GM21381 (cell line): ENCODE data around the gene GPR15LG.
A peak's percentile ranks its signal among the peaks of the same experiment; 100 is the strongest.

ENCODE experiments used
- ATAC-seq: cut with Tn5 transposase; IDR thresholded peaks from one replicate; pipeline ENCODE4 v1.9.1; 2021; ENCODE audit warnings: mild to moderate bottlenecking, moderate library complexity; ENCODE audit not compliant: unreplicated experiment

Gene GPR15LG

GRCh38 chr10:84213076-84213475, 39.5 kb downstream of the GPR15LG start:
- ATAC-seq: no peak

- no peak for ATAC-seq
Observed at GRCh38 chr10:84214046-84214572, 40.5 kb downstream of the GPR15LG start.

- ATAC-seq: peak; percentile 76
Observed at GRCh38 chr10:84214612-84215235, 41.1 kb downstream of the GPR15LG start.

- ATAC-seq: no peak
Observed at GRCh38 chr10:84216834-84217233, 43.2 kb downstream of the GPR15LG start.

- no peak for ATAC-seq
Observed at GRCh38 chr10:84217746-84218145, 44.1 kb downstream of the GPR15LG start.

GRCh38 chr10:84221916-84222315, 48.3 kb downstream of the GPR15LG start:
- ATAC-seq: no peak

GRCh38 chr10:84224411-84225028, 50.9 kb downstream of the GPR15LG start:
- no peak for ATAC-seq

DNA sequence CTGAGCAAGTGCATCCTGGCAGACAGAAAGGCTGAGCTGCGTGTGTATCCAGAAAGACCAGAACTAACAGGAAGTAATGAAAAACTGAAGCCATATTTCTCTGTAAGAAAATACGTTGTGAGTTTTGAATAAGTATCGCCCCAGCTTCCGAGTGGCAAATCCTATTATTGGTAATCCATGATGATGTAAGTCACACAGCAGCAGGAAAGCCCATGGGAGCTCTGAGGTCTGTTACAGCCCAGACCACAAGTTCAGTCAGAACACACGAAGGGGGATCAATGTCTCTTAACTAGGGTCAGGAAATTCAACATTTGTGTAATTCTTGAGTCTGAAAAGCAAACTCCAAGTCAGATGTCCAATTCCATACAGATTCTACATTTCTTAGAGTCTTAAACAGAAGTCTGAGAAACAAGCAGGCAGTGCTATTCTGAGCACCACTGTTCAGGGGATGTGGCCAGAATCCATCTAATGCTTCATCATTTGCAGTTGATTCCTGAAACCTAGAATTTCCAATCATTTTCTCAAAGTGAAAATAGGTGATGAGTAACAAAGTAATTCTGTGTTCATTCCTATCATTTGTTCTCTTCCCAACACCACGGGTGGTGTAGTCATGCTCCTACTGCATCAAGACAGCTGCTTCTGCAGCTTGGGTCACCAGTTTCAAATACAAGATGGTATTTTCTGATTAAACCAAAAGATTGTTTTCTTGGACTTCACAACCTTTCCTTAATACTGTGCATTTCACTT, 52.0 kb downstream of the GPR15LG start, which contains the start of gene LRIT2:
LRIT2 (minus strand) TSS at position 118 of the 747 bp plus-strand sequence; CDS start at position 94, 24 bp downstream.
- ATAC-seq: no peak

- ATAC-seq: no peak
Observed at GRCh38 chr10:84226616-84227015, 53.0 kb downstream of the GPR15LG start.

DNA sequence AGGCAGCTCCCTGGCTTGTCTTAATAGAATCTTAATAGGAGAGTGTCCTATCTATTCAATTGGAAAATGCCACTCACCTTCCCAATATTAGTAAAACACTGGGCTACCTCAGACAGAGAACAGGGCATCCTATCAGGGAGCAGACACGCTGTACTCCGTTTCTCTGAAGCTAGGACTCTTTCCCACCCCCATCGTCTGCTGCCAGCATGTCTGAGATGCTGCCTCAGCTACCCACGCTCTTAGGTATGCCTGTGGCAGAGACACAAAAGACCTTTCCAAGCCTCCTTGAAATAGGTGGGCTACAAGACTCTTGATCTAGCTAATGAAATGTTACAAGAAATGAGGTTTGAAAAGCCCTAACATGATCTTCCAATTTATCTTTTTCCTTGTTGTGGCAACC, 54.2 kb downstream of the GPR15LG start:
- ATAC-seq: no peak

DNA sequence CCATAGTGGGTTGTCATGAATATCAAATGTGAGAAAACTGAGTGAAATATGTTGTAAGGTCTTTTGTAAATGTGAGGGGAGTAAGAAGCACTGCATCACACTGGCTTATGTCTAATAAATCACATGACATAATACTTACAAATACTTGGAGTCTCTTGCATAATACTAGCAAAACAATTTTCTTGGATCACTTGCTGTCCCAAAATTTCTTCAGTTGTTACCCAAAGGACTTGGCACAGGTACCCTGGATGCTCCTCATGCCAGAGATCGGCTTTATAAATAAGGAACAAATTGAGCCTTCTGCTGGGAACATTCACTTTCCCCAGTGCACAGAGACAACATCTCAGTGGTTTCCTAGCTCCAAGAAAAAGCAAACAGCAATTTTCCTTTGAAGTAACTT, 56.8 kb downstream of the GPR15LG start:
- ATAC-seq: no peak

GRCh38 chr10:84232376-84232775, 58.8 kb downstream of the GPR15LG start:
- ATAC-seq: no peak

DNA sequence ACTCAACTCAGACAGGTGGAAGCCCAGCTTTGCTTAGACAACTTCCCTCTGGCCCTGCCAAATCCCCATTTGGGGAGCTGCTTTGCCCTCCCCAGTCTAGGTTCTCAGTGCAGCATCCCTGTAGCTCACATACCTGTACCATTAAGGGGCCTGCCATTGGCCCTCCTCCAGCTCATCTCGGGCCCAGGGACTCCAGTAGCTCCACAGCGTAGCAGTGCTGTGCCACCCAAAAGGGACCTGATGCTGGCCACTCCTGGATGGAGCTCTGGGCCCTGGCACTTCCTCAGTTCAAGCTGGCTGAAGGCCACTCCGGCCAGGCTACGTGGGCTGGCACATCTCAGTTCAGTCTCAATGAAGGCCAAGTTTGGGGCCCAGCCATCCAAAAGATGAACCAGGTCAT, 60.3 kb downstream of the GPR15LG start:
- ATAC-seq: no peak

DNA sequence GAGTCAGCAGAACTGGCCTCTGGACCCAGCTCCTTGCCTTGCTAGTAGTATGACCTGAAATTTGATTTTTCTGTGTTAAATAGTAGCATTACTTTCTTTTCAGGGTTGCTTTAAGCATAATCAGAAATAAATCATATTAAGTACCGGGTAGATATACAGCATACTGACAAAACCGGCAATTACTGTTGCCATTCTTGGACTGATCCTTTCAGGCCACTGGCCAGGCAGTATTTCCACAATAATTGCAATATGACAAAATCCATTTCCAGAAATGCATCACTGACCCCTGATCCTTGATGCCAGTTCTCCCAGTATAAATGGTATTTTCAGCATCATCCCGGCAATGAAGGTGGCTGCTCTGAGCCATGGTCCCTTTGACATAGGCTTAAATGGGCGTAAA, 60.9 kb downstream of the GPR15LG start:
- no peak for ATAC-seq
